Measurements from ENCODE around the gene HTR2B.

DNA sequence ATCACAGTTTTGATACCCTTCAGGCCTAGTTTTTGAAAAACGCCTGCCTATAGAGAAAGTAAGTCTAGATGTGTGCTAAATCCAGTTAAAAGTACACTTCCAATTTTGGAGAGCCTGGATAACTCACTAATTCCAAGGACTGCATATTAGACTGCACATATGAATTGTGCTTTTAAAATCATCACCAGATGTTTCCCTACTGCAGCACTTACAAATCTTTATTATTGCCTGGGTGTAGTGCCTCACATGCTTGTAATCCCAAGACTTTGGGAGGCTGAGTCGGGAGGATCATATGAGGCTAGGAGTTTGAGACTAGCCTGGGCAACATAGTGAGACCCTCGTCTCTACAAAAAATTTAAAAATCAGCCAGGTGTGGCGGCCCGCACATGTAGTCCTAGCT lies 35.9 kb upstream of the HTR2B start:
- TF ChIP-seq, protein P1, sequence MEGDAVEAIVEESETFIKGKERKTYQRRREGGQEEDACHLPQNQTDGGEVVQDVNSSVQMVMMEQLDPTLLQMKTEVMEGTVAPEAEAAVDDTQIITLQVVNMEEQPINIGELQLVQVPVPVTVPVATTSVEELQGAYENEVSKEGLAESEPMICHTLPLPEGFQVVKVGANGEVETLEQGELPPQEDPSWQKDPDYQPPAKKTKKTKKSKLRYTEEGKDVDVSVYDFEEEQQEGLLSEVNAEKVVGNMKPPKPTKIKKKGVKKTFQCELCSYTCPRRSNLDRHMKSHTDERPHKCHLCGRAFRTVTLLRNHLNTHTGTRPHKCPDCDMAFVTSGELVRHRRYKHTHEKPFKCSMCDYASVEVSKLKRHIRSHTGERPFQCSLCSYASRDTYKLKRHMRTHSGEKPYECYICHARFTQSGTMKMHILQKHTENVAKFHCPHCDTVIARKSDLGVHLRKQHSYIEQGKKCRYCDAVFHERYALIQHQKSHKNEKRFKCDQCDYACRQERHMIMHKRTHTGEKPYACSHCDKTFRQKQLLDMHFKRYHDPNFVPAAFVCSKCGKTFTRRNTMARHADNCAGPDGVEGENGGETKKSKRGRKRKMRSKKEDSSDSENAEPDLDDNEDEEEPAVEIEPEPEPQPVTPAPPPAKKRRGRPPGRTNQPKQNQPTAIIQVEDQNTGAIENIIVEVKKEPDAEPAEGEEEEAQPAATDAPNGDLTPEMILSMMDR (IDR thresholded peaks at IDR 0.05), result no peak
- no peak for TF ChIP-seq POLR2A (IDR thresholded peaks at IDR 0.05)
- no peak for TF ChIP-seq POLR2AphosphoS5 (IDR thresholded peaks at IDR 0.05)
